ENCODE results near the gene NFE2L3.

The NFE2L3 gene

GRCh38 chr7:26135551-26135950, 16.4 kb upstream of the NFE2L3 start:
- H3K4me3 ChIP-seq (ENCODE audit: low read depth, low read length), result no peak overlapping the region
- TF ChIP-seq CTCF (conservative IDR thresholded peaks at IDR 0.05; ENCODE audit: low read depth, low read length), result no peak
- DNase-seq (ENCODE audit: low read depth), result no peak

- DNase-seq (ENCODE audit: low read depth), result no peak
Observed at GRCh38 chr7:26136831-26137230, 15.2 kb upstream of the NFE2L3 start.

GRCh38 chr7:26140380-26140779, 11.6 kb upstream of the NFE2L3 start:
- no peak overlapping the region for H3K4me3 ChIP-seq (ENCODE audit: low read depth, low read length)
- no peak for DNase-seq (ENCODE audit: low read depth)
- TF ChIP-seq CTCF (conservative IDR thresholded peaks at IDR 0.05; ENCODE audit: low read depth, low read length), result no peak

More at GRCh38 chr7:26136831-26137230, 15.2 kb upstream of the NFE2L3 start:
- no peak for TF ChIP-seq CTCF (conservative IDR thresholded peaks at IDR 0.05; ENCODE audit: low read depth, low read length)
- no peak overlapping the region for H3K4me3 ChIP-seq (ENCODE audit: low read depth, low read length)

GRCh38 chr7:26141077-26141476, 10.9 kb upstream of the NFE2L3 start:
- H3K4me3 ChIP-seq (ENCODE audit: low read depth, low read length), result no peak overlapping the region
- no peak for TF ChIP-seq CTCF (conservative IDR thresholded peaks at IDR 0.05; ENCODE audit: low read depth, low read length)

GRCh38 chr7:26143298-26144048, 8.5 kb upstream of the NFE2L3 start:
- TF ChIP-seq CTCF (conservative IDR thresholded peaks at IDR 0.05; ENCODE audit: low read depth, low read length), result no peak

More at GRCh38 chr7:26141077-26141476, 10.9 kb upstream of the NFE2L3 start:
- DNase-seq (ENCODE audit: low read depth), result no peak

GRCh38 chr7:26144184-26145080, 7.6 kb upstream of the NFE2L3 start:
- TF ChIP-seq CTCF (conservative IDR thresholded peaks at IDR 0.05; ENCODE audit: low read depth, low read length), result no peak
- H3K4me3 ChIP-seq (ENCODE audit: low read depth, low read length), result no peak overlapping the region
- no peak for DNase-seq (ENCODE audit: low read depth)

More at GRCh38 chr7:26143298-26144048, 8.5 kb upstream of the NFE2L3 start:
- peak; percentile 68 for DNase-seq (ENCODE audit: low read depth)
- no peak overlapping the region for H3K4me3 ChIP-seq (ENCODE audit: low read depth, low read length)

All from choroid plexus epithelial cell (primary cell).